COLO668 (cell line): ENCODE measurements around the gene LIME1.
A peak's percentile ranks its signal among the peaks of the same experiment; 100 is the strongest.
"Not testable (repeated sequence)": the region's sequence is repeated elsewhere in the genome, so short reads cannot be mapped to it uniquely, and the experiment has no call there.

ENCODE experiments used
- DNase-seq: peaks from one replicate; lab custom pipeline; 2025; ENCODE audit not compliant: unreplicated experiment; lab: John Stamatoyannopoulos, UW

LIME1 gene

DNA sequence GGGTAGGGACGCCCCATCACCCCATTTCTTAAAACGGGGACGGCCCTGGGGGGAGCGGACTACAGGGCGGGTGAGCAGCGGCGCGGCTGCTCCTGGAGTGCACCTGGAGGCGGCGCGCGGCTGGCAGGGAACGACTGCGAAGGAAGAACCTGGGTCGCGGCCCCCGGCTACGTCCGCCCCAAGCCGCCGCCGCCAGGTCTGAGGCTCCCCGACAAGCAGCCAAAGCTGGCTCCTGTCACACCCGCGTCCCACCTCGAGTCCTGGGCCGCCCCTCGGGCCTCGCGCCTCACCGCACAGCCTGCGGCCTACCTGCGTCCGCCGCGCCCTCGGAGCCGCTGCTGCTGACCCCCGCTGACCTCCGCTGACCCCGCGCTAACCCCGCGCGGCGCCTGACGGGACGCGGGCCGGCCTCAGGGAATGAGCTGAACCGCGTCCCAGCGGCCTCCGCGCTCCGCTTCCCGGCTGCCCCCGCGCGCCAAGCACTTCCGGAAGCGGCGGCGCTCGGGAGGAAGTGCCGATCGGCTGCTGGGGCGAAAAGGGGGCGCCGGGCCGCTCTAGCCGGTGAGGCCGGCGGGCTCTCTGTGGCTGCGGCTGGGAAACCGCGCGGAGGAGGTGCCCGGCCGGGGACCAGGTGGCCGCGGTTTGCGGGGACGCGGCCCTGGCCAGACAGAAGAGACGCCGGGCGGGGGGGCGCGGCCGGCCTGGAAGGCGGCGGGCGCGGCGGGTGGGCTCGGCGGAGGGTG lies 28.7 kb upstream of the LIME1 start, which contains the start of the genes ARFRP1 and ZGPAT:
TSS of gene ARFRP1 (minus strand) at position 419 of the 743 bp plus-strand sequence. CDS start 885 bp downstream, outside the sequence.
TSS of gene ZGPAT (plus strand) at position 482 of the 743 bp plus-strand sequence. CDS start 542 bp downstream, outside the sequence.
- DNase-seq, result peak; percentile 95

- DNase-seq, result peak; percentile 54
Measured at GRCh38 chr20:63708301-63709148, 27.9 kb upstream of the LIME1 start.

DNA sequence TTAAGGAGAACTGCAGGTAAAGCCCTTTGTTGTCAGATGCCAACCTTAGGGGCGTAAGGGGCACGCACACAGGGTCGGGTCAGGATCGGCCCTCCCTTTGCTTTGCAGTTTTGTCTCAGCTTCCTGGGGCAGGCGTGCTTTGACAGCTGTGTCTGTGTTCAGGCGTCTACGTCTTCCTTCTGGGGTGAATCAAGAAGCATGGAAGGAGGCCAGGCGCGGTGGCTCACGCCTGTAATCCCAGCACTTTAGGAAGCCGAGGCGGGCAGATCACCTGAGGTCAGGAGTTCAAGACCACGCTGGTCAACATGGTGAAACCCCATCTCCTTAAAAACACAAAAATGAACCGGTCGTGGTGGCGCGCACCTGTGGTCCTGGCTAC lies 27.3 kb upstream of the LIME1 start:
- DNase-seq, result no peak

DNA sequence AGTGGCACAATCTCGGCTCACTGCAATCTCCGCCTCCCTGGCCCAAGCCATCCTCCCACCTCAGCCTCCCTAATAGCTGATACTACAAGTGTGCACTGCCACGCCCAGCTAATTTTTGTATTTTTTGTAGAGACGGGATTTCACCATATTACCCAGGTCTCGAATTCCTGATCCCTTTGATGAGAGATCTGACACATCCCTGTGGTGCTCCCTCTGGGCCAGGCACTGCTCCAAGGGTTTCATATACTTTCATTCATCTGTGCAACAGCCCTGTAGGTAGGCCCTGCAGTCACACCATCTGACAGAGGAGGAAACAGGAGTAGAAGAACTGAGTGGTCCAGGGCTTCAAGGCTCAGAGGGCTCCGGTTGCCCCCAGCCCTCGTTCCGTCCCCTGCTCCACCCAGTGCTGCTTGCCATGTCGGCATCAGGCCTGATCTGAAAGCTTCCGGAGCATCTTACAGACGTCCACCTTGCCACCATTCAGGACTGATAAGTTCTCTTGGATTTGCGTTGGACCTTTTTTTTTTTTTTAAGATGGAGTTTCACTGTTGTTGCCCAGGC lies 25.3 kb upstream of the LIME1 start:
- DNase-seq, result no peak

DNA sequence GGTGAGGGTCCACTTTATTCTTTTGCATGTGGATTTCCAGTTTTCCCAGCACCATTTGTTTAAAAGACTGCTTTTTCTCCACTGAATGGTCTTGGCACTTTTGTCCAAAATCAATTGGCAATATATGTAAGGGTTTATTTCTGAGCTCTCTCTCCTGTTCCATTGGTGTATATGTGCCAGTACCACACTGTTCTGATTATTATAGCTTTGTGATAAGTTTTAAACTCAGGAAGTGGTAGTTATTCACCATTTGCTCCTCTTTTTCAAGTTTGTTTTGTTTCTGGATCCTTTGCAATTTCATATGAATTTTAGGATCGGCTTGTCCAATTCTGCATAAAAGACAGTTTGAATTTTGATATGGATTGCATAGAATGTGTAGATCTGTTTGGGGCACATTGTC lies 24.3 kb upstream of the LIME1 start:
- no peak for DNase-seq

GRCh38 chr20:63714858-63715257 lies 21.6 kb upstream of the LIME1 start:
- DNase-seq, result no peak

GRCh38 chr20:63718996-63719395 lies 17.5 kb upstream of the LIME1 start:
- no peak for DNase-seq

DNA sequence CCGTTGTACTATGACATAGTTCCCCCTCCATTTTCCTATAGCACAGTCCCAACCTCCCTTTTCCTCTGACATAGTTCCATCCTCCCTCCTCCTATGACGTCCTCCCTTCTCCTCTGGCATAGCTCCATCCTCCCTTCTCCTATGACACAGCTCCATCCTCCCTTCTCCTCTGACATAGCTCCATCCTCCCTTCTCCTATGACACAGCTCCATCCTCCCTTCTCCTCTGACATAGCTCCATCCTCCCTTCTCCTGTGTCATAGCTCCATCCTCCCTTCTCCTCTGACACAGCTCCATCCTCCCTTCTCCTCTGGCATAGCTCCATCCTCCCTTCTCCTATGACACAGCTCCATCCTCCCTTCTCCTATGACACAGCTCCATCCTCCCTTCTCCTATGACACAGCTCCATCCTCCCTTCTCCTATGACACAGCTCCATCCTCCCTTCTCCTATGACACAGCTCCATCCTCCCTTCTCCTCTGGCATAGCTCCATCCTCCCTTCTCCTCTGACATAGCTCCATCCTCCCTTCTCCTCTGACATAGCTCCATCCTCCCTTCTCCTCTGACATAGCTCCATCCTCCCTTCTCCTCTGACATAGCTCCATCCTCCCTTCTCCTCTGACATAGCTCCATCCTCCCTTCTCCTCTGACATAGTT lies 13.4 kb upstream of the LIME1 start:
- not testable (repeated sequence) for DNase-seq

GRCh38 chr20:63730189-63730733 lies 6.2 kb upstream of the LIME1 start:
- not testable (repeated sequence) for DNase-seq

DNA sequence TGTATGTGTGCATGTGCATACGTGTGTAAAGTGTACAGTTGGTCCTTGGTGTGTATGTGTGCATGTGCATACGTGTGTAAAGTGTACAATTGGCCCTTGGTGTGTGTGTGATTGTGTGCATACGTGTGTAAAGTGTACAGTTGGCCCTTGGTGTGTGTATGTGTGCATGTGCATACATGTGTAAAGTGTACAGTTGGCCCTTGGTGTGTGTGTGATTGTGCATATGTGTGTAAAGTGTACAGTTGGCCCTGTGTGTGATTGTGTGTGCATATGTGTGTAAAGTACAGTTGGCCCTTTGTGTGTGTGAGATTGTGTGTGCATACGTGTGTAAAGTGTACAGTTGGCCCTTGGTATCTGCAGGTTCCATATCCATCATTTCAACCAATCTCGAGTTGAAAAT lies 5.1 kb upstream of the LIME1 start:
- DNase-seq, result no peak

GRCh38 chr20:63732118-63733095 lies 4.1 kb upstream of the LIME1 start:
- DNase-seq, result no peak

DNA sequence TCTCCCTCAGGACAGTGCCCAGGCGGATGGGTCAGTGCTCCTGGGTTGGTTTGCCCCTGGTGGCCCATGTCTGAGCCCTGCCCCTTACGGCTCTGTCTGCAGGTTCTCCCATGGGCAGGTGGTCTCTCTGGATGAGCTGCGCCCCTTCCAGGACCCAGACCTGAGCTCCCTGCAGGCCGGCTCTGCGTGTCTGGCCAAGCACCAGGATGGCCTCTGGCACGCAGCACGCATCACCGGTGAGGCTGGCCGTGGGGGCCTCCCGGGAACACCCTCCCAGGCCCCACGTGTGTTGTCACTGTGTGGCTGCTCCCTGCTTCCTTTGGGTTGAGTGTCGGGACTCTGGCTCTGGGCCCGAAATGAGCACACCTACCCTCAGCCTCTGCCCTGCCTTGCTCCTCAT lies 3.3 kb upstream of the LIME1 start:
- no peak for DNase-seq

DNA sequence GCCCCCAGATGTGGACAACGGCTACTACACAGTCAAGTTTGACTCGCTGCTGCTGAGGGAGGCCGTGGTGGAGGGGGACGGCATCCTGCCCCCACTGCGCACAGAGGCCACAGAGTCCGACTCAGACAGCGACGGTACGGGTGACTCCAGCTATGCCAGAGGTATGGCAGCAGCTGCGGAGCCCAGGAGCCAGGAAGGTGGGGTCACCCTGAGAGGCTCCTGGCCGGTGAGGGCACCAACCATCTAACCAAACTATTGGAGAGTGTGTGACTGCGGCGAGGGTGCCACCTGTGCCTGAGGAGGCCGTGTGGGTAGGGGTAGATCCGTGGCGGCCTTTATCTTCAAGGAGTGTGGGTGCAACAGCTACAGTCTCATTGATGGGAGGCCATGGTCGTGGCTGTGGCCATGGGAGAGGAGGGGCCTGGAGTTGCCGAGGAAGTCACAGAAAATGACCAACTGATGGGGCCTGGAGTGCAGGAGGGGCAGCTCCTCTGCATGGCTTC lies 2.8 kb upstream of the LIME1 start:
- DNase-seq, result no peak

DNA sequence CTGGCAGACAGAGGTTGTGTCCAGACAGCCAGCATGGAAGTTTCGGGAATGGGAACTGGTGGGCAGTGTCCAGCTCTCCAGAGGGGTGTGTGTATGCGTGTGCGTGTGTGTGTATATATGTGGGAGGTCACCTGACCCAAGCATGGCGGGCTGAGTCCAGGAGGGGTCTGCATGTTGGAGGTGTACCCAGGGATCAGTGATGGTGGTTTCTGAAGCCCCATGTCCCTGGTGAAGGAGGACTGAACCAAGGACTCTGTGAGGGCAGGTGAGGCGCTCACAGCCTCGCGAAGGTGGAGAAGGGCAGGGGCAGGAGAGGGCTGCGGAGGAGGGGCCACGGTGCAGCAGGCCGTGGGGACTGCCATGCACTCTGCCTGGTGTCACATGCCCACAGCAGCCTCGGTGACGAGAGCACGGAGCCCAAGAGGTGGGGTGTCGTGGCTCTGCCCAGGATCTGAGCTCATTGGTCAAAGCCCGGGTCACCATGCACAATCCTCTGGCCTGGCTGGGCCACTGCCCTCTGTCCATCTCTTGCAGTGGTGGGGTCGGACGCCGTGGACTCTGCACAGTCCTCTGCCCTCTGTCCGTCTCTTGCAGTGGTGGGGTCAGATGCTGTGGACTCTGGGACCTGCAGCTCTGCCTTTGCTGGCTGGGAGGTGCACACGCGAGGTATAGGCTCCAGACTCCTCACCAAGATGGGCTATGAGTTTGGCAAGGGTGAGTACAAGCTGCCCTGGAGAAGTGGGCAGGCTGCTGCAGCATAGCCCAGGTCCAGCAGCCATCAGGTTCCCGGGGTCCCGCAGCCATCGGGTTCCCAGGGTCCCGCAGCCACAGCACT lies 2.1 kb upstream of the LIME1 start:
- no peak for DNase-seq

- DNase-seq, result no peak
Measured at GRCh38 chr20:63734946-63735858, 1.3 kb upstream of the LIME1 start.

DNA sequence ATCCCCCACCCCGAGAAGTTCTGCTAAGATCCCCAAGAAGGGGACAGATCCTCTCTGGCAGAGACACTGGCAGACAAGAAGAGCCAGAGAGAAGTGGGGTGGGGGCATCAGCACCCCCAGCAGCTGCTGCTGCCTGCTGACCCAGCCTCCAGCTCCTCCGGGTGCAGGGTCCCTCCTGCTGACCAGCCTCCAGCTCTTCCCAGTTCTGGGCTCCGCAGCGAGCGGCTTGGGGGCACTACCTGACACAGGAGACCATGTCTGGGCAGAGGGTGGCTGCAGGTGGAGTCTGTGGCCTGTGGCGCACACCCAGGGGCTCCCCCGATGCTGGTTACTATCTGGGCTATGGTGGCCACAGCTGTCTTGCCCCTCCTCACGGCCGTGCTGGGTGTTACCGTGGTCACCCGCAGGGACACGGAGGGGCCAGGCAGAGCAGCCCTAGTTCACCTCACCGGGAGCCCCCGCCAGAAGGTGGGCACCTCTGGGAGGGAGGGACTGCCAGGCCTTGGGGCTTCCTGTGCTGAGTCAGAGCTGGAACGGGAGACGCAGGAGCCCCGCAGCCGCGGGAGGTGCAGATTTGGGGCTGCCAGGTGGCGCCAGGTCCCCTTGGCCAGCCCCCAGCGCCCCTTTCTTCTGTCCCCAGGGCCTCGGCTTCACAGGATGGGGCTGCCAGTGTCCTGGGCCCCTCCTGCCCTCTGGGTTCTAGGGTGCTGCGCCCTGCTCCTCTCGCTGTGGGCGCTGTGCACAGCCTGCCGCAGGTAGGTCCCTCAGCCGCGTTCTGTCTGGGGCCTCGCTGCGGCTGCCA lies 630 bp downstream of the LIME1 start:
- no peak for DNase-seq

- no peak for DNase-seq
Measured at GRCh38 chr20:63737695-63737944, 1.2 kb downstream of the LIME1 start.
